Astrocyte of the cerebellum (primary cell): ENCODE measurements around the gene PHF12.
A peak's percentile ranks its signal among the peaks of the same experiment; 100 is the strongest.

Experiments used
- DNase-seq: peaks from one replicate; pipeline ENCODE4 v3.0.0-alpha.2; 2011; ENCODE audit warnings: low read depth
- H3K4me3 ChIP-seq: 2 replicates; pipeline ENCODE4 v1.5.1; 2011; ENCODE audit warnings: mild to moderate bottlenecking, low read depth, low read length, moderate library complexity
- in situ Hi-C: cut with HindIII; loops from 2 replicates; pipeline ENCODE4 v1.10.0; 2017; ENCODE audit warnings: low sequenced_read_pairs
- TF ChIP-seq, protein P1 (sequence below): IDR thresholded peaks from 2 replicates; pipeline ENCODE4 v1.5.1; 2012; ENCODE audit warnings: low read length, low read depth, moderate library complexity, mild to moderate bottlenecking; ENCODE audit errors: missing control alignments

The PHF12 gene

DNA sequence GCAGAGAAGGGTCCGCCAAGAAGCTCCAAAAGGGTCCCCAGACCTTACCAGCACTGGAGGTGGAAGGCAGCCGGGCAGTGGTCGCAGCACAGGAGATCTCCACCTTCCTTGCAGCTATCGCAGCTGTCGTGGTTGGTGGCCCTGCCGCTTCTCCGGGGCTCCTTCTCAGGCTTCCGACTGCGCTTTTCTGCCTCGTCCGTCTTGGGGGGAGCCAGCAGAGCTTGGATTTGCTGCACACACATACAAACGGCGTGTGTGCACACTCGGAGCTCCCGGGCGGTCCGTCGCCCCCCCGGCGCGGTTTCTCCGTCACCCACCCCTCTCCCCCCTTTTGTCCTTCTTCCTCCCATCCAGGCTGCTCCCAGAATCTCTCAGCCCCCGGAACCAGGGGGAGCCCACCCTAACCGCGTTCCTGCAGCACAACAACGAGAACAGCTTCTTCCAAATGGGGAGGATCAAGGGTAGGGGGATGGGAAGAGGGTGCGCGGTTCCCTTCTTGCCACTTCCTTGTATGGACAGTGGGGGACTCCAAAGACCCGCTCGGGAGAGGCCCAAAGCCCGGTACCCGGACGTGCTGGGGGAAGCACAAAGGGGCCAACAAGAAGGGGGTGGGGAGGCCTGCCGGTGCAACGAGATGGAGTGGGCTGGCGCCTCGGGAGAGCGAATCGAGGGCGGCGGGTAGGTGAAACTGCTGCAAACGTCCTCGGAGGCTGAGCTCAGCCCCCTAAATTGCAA is 1.1 kb downstream of the PHF12 start:
- peak overlapping the region; percentile 93 for H3K4me3 ChIP-seq
- no peak for DNase-seq
- in situ Hi-C loops: no loop called here
- TF ChIP-seq, protein P1, sequence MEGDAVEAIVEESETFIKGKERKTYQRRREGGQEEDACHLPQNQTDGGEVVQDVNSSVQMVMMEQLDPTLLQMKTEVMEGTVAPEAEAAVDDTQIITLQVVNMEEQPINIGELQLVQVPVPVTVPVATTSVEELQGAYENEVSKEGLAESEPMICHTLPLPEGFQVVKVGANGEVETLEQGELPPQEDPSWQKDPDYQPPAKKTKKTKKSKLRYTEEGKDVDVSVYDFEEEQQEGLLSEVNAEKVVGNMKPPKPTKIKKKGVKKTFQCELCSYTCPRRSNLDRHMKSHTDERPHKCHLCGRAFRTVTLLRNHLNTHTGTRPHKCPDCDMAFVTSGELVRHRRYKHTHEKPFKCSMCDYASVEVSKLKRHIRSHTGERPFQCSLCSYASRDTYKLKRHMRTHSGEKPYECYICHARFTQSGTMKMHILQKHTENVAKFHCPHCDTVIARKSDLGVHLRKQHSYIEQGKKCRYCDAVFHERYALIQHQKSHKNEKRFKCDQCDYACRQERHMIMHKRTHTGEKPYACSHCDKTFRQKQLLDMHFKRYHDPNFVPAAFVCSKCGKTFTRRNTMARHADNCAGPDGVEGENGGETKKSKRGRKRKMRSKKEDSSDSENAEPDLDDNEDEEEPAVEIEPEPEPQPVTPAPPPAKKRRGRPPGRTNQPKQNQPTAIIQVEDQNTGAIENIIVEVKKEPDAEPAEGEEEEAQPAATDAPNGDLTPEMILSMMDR: no peak

DNA sequence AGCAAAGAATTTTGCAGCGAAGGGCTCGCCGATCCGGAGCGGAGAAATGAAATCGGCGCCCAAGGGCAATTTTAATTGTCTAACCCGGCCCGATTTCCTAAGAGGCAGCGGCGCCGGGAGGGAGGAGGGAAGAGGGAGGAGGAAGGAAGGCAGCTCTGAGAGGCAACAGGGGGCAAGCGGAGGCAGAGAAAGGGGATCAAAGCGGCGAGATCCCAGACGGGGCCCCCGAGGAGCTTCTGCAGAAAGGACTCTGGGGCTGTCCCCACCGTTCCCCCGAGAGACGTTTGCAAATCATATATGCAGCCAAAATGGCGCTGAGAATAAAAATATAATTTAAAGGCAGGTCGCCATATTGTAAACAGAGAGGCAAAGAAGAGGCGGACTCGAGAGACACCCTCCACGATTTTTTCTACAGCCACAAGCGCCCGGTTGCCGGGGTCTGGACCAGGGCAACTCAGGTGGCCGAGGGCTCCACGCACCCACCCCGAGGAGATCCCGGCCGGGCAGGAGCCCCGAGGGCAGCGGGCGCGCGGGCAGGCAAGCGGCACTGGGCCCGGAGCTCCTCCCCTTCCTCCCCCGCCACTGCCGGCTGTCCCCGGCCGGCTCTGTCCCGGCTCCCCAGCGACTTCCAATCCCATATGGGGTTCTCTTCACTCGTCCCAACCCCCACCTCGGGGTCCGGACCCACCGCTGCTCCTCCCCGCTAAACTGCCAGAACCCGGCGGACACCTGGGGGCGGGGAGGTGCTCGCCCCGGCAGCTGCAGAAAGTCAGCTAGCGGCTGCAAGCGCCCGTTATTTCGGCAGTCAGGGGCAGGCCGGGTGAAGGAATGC is 1.9 kb downstream of the PHF12 start:
- in situ Hi-C loops: no loop called here
- TF ChIP-seq, protein P1: no peak
- no peak for DNase-seq
- H3K4me3 ChIP-seq: peak overlapping the region; percentile 93

DNA sequence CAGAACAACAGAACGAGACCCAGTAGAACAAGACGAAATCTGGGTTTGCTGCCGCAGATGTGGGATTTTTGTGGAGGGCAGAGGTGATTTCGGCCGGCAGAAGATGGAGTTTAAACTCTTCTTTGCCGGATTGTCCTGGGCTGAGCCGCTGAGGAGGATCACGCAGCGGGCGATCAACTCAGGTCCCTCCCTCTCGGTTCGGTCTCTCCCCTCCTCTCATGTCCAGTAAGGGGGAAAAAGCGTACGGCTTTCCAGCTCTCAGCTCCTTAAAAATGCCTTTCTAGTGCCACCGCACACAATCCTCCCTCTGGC is 2.5 kb downstream of the PHF12 start:
- in situ Hi-C loops: no loop called here
- no peak for DNase-seq
- TF ChIP-seq, protein P1: no peak
- H3K4me3 ChIP-seq: peak overlapping the region; percentile 93

DNA sequence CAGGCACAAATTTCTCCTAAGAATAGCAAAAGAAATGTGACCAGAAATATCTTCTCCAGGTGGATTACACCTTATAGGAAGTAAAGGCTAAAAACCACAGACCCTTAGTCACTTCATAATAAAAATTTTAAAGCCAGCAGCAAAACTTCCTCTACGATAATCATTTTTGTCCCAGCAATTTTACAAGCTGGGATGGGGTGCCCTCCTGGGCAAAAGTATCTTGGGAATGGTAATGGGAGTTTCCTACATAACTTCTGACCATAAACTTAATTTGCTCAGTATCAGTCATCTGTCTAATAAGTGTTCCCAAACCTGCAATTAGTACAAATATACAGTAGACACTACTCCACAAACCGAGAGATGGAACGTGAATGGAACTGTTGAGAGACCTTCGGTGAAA is 3.0 kb downstream of the PHF12 start:
- H3K4me3 ChIP-seq: peak overlapping the region; percentile 93
- TF ChIP-seq, protein P1: no peak
- DNase-seq: no peak
- in situ Hi-C loops: no loop called here

DNA sequence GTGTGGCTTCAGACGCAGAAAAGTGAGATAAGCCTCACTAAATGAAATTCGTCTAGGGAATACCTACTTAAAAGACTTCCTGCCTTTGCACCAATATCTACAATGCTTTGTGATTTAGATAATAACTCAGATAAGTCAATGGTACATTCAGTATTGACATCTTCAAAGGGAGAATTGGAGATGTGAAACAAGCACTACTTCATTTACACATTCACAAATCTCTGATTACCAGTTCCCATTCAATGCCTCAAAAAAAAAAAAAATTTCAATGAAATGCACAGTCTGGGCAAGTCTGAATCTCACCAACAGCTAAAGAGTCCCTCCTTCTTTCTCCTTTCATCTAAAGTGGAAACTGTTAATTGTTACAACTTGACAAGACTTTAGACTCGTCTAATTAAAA is 3.7 kb downstream of the PHF12 start:
- peak overlapping the region; percentile 93 for H3K4me3 ChIP-seq

DNA sequence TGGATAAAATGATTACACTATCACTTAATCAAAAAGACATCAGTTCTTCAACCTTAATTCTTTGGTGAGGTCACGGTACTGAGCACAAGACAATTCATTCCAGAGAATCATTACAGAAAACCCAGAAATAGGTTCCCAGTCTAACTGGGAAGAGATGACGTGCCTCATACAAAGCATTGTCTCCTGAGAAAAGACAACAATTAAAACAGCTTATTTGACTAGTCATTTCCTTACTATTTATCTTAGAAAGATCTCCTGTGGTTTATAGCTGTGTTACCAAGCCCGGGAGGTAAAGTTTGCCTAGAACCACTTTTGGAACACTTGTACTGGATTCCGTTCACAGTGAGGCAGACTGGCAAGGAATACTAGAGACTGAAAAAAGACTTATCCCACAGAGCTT is 5.1 kb downstream of the PHF12 start:
- DNase-seq: peak; percentile 82
- TF ChIP-seq, protein P1: no peak
- in situ Hi-C loops: no loop called here
- no peak overlapping the region for H3K4me3 ChIP-seq

More for the DNA sequence above, 3.7 kb downstream of the PHF12 start:
- TF ChIP-seq, protein P1: no peak
- in situ Hi-C loops: no loop called here
- DNase-seq: no peak
